GM21576 (cell line): ENCODE data around the gene SLC24A3.
A peak's percentile ranks its signal among the peaks of the same experiment; 100 is the strongest.

Experiments used
- ATAC-seq: cut with Tn5 transposase; IDR thresholded peaks from one replicate; pipeline ENCODE4 v1.9.1; 2021; ENCODE audit warnings: mild to moderate bottlenecking, moderate library complexity; ENCODE audit not compliant: unreplicated experiment

SLC24A3 gene

DNA sequence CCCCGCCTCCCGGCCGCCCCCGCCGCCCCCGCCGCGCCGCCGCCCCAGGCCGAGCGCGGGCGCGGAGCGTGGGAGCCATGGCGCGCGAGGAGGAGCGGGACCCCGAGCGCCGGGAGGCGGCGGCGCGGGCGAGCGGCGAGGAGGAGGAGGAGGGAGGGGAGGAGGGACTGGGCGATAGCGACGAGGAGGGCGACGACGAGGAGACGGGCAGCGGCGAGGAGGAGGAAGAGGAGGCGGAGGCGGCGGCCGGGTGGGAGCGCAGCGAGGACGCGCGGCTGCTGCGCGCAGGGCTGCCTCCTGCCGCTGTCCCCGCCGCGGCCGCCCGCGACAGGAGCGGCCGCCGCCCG is at the start of gene SLC24A3:
TSS of gene SLC24A3 (plus strand) at position 174 of the 347 bp plus-strand sequence.
- peak; percentile 23 for ATAC-seq

DNA sequence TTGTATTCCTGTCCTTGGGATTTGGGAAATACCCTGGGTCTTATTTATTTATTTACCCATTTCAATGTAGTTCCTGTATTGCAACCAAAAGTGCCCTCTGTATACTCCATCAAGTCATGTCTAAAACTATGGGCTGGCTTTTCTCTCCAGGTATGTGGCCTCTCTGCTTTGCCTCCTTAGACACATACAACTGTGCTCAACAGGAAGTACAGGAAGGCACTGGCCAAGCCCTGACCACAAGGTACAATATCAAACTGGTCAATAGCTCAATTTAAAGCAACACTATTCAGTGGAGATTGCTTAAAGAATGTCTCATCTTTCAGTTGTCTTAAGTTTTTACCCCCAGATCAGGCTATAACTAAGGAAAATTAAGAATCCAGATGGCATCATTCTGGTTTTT is 42.3 kb upstream of the SLC24A3 start:
- ATAC-seq: no peak

DNA sequence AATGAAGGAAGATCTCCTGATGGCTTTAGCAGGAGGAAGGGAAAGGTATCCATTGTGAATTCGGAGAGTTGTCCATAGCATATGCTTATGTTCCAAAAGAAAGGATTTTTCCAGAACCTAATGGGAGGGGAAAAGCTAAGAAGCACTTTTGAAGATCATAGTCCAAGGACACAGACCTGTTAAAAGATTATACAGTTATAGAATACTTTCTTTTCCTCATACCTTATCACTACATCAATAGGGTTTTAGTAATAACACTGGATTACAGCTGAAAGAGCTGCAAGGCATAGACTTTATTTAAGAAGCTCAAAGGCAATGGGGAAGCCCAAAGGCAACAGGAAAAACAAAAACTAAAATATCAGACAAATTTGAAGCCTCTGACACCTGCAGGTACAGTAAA is 39.8 kb upstream of the SLC24A3 start:
- no peak for ATAC-seq

DNA sequence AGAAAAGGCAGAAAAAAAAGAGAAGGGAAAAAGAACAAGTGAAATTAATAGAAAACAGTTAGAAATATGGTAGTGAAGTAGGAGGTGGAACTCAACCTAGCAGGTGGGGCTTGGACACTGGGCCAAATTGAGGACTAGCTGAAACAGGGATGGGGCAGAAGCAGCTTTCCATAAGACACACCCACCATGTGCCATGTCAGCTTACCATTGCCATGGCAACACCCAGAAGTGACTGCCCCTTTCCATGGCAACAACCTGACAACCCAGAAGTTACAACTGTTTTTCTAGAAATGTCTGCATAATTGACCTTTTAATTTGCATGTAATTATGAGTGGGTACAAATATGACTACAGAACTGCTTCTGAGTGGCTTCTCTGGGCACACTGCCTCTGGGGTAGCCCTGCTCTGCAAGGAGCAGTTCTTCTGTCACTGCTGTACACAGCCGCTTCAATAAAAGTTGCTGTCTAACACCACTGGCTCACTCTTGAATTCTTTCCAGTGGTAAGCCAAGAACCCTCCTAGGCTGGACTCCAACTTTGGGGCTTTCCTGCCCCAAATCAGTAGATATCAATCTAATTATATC is 35.9 kb upstream of the SLC24A3 start:
- ATAC-seq: no peak

DNA sequence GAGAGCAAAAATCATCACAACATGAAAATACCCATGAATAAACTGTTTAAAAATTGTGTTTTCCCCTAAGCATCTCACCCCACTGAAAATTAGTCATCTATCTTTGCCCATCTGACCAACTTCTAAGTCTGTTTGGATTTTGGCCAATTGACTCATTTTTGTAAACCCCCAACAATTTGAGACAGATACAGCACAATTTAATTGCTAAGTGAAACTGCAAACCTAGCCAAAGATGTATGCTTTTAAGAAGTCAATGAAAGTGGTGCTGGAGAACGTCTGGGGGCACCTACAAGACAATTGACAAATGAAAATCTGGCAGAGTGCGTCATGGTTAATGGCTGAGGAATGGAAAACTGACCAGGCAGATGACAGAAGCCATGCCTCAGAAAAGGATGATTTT is 30.9 kb upstream of the SLC24A3 start:
- ATAC-seq: no peak

DNA sequence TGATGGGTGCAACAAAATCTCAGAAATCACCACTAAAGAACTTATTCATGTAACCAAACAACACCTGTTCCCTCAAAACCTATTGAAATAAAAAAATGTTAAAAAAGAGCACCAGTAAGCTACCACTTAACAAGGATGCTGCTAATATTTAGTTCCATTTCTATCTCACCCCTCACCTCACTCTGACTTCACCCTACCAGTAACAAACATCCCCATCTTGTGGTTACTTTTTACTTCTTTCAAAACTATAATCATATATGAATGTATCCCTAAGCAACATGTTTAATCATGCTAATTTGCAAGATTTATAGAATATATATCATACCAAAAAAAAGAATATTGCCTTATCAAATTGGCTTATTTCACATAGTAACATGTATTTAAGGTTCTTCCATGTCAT is 27.4 kb upstream of the SLC24A3 start:
- no peak for ATAC-seq

DNA sequence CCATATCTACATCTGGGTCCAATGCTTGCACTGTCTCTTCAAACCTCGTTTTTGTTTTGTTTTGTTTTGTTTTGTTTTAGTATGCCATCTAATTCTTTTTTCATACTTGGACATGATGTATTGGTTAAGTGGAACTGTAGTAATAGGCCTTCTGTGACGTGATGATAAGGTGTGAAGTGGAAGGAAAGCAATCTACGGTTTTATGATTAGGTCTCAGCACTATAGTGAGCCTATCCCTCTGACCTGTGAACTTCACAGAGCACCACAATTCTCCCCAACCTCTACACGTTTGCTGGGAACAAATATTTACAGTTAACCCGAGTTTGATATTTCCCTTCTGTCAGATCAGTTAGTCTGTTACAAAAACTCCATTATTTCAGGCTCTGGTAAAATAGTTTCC is 19.1 kb upstream of the SLC24A3 start:
- ATAC-seq: no peak

DNA sequence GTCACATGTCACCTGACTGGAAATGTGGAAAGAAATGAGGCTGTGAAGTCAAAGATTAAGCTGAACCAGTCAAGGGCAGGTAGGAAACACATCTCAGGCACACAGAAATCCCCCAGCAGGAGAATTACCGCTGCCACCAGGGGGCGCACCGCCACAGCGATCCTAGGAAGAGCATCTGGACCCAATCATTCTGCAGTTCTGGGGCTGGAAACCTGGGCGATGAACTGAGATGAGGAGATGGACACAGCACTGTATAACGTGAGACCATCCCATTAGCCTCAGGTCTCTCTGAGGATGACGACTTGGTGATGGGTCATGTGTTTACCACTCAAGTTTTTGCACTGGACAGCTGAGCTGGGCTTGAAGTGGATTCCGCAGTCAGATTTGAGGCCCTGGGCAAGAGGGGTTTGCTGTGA is 6.5 kb upstream of the SLC24A3 start:
- peak; percentile 71 for ATAC-seq

DNA sequence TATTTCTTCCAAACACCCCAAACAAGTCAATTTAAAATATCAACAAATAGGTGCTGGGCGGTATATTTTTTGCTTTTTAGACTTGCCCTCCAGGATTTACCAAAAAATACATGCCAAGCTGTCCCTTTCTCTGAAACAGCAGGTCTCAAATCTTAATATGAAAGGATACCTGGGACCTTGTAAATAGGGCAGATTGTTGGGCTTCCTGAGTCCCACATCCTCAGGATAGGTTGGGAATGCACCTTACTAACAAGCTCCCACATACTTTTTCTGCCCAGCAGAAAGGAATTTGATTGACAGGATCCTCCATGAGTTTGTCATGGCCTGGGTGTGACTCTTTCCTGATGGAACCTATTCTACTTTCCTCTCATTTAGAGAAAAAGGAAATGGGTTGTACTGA is 4.9 kb upstream of the SLC24A3 start:
- no peak for ATAC-seq

DNA sequence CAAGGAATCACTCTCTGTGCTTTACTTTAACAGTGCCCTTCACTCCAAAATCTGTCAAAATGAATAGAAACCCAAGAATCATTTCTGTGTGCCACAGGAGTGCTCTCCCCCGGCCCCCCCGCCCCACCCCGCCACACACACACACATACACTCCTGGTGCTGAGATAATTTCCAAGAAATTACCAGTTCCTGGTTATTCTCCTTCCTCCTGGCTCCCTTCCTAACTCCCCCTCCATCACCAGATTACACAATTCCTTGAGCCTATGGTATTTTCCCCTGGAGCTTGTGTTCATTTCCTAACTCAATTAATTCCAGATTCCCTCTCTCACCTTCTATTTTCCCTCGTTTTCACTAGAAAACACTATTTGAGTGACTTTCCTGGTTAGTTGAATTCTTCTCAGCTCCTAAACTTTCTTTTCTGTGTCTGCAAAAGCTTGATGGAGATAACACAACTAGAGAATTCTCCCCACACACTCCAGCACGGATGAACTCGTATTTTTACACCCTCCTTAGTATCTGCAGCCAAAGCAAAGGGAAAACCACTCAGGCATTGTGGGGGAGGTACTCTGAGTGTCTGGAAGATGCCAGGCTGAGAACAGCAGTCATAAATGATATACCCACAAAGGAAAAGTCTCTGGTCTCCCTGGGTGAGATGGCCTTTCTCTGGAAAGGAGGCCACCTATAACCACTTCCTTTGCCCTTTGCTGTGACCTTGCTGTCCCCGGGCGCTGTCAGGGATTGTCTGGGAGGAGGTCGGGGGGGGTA is 1.9 kb upstream of the SLC24A3 start:
- ATAC-seq: no peak

DNA sequence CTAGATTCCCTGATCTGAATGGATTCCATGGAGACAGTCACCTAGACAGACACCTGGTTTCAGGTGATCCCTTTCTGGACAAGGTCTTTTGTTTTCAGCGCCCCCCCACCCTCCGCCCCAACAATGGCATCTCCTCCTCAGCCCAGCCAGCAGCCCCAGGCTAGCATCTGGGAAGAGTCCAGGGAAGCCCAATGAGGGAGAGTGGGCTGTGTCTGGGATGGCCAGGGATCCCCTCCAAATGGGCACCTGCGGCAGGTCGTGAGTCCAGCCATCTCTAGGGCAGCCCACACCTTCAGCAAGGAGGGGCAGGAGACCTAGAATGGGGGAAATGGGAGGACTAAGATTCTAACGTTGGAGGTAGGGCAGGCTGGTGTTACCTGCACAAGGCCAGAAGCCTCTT is 1.2 kb upstream of the SLC24A3 start:
- no peak for ATAC-seq

DNA sequence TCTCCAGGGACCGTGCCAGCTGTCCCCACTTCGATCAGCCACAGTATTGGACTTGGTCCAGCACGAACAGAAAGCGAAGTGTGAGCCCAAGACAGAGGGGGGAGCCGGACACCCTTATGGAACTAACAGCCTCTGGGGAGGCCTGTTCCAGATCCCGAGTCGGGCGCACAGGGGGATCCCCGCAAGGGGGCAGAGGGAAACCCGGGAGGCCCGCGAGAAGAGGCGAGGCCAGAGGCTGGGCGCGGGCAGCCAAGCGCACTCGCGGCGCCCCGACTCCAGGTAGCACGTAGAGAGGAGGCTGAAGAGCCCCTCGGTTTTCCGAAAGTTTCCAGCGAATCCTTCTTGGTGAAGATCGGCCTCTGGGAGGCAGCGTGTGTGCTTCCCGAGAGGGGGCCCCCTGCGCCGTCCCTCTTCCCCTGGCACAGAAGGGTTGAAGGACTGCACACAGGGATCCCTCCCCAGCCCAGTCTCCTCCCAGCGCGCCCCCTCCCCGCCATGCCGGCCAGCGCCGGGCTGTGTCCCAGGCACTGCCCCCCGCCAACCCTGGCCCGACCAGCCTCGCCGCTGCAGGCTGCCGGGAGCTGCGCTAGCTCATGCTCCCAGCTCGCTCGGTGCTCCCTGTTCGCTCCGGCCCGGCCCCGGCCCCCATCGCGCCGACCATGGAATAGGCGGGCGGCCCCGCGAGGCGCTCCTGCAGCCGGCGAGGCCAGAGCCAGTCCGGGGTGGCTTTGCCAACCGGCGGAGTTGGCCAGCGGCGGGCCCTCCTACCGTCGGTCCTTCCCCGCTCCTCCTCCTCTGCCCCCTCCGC is 577 bp upstream of the SLC24A3 start:
- ATAC-seq: no peak

DNA sequence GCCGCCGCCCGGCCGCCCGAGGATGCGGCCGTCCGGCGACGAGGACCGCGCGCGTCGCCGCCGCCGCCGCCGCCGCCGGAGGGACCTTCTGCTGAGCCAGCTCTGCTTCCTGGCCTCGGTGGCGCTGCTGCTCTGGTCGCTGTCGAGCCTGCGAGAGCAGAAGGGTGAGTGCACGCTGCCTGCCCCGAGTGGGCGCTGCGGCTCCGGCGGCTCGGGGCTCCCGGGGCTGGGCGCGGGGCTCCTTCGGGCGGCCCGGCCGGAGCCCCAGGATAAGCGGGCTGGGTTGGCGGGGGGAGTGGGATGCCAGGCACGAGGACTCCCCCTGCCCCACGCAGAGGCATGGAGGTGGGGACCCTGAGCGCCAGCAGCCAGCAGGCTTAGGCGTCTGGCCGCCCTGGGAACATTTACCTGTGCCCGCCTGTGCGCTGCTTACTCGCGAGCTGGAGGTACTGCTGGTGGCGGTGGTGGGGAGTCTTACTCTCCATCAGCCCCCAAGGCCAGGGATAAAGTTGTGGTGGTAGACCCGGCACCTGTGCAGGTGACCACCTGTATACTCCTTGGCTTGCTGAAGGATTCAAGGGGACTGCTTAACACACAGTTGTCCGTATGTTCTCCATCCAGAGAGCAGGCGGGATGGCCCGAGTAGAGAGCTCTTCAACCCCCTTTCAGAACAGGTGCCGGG is 520 bp downstream of the SLC24A3 start:
- peak; percentile 73 for ATAC-seq

DNA sequence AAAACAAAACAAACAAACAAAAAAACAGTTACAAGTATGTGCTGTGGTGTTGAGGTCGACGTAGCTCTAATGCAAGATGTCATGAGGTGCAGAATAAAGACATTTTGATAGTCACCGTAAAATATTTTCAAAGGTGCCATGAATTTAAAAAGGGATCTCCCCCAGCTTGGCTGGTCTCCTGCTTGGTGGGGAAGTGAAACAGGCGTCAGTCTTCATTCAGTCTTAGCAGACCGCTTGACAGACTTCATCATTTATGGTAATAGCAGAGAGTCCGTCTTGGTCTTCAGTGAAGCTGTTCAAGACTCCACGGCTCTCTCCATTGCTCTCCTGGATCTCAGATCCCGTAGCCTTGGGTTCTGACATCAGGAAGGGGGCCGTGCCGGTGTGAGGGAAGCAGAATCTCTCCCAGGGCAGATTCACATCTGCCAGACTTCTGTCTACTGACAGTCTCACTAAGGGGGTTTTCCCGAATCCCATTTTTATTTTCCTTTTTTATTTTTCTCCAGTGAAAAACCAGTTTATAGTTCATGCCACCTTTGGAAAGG is 1.6 kb downstream of the SLC24A3 start:
- no peak for ATAC-seq

DNA sequence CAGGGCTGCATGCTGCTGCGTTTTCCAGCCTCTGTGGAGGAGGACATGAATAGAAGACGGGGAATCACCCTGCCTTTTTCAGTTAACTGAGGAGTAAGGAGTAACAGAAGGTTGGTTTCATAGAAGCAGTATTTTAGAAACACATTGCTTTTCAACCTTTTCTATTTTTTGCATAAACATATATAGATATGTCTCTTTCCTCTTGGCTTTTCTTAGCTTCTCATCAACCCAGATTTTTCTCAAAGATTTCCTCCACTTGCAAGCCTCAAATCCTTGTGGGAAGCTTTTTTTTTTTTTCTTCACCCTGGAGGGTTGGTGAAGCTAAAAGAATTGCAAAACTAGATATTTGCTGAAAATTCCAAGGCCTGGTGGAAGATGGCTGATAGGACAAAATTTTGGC is 6.0 kb downstream of the SLC24A3 start:
- ATAC-seq: no peak

DNA sequence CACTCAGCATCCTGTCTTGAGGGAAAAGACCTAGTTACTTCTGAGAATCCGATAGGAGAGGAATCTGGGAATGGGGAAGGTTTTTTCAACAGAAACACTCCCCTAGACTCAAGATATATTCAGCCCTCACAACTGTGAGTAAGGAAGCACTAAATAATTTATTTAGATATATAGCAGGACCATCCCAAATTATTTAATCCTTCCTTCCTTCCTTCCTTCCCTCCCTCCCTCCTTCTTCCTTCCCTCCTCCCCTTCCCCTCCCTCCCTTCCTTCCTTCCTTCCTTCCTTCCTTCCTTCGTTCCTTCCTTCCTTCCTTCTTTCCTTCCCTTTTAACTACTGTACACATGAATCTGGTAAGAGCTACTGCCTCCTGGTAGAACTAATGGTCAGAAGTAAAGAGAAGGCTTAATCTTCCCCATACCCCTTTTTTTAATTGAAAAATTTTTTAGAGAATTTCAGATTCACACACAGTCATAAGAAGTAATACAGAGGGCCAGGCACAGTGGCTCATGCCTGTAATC is 10.1 kb downstream of the SLC24A3 start:
- ATAC-seq: no peak

DNA sequence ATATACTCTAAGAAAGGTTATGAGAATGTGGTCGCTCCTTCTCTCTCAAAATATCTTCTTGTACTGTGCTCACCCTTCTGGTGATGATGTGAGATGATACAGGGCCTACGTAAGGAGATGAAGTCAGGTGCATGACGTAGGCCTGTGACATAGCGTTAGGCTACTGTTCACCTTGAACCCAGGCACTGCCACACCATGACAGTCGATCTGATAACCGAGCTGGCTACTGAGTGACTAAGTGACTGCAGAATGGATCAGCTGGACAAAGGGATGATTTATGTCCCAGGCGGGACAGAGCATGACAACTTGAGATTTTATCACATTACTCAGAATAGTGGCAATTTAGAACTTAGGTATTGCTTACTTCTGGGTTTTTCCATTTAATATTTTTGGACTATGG is 11.2 kb downstream of the SLC24A3 start:
- ATAC-seq: no peak

DNA sequence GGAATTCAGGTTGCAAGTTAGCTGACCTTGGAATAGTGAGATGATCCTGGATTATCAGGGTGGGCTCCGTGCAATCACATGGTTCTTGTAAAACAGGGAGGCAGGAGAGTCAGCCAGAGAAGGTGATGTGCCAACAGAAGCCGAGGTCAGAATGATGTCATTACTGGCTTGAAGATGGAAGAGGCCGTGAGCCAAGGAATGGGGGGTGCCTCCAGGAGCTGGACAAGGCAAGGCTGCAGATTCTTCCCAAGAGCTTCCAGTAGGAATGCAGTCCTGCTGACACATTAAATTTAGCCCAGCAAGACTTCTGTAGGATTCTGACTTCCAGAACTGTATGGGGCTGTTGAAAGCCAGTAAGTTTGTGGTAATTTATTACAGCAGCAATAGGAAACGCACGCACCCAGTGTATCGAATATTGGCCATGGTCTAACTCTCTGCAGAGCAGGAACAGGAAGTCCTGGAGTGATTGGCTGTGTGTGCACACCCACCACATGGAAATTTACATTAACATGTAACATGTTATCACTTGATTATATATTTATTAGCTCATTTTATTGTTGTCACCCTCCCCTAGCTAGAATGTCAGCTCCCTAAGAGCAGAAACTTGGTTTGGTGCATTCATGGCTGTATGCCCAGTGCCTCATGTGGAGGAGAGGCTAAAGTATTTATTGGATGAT is 19.1 kb downstream of the SLC24A3 start:
- no peak for ATAC-seq

DNA sequence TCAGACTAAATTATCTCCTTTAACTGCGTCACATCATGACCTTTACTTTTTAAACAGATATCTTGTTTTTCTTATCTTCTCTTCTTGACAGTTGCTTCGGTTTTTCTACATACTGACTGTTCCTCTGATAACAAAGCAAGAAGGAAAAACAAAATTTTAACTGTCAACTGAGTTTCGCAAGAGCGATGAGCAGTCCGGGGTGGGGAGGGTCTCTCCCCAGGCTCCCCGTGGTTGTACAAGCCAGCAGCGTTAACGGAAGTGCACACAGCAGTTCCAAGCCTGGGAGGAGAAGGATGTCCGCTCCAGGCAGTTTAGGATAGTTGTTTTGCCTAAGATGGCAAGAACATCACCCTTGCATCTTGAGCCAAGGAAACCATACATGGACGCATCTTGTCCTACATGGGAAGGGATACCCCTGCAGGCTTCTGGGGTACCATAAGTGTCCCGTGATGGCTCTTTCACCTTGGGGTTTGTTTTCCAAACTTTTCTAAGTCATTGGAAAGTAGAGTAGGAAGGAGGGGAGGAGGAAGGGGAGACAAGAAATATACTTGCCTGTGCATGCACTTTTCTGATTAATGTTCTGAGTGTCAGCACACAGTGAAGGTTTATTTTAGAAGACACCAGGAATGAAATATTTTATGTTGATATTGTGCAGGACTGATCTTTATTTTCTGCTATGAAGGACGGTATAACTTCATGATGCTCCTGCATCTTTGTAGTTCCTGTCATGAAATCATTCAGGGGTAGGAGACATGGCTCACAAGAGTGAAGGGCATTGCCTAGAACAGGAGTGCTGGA is 20.8 kb downstream of the SLC24A3 start:
- ATAC-seq: no peak
